A549 (cell line): Measurements from ENCODE around the gene PTPRN2. TPM values are rescaled to one million over a fixed set of nuclear protein-coding genes. Genes with fewer than 3 reads are reported as not detected.

Experiments used
- ATAC-seq, 2 experiments: fragments of 200-7000 bp in 1 of 2; fragments of >200 bp in 1 of 2; cut with Nextera tagmentation in 1 of 2; cut with Tn5 transposase in 1 of 2; 3 replicates each; pipeline versions ENCODE4 v1.8.0 to v1.9.1; 2018 to 2020; ENCODE audit warnings: mild to moderate bottlenecking in 1 of 2, moderate library complexity in 1 of 2
- CTCF ChIA-PET: fragments of 300-600 bp; sonication (Branson Sonifier 250); formaldehyde crosslinking; extraction: SDS; loops from one replicate; lab custom pipeline; 2021; ENCODE audit warnings: antibody characterized with exemption, inconsistent platforms; lab: Yijun Ruan, JAX
- POLR2A ChIA-PET: fragments of 350-600 bp; formaldehyde crosslinking; extraction: SDS; loops from one replicate; lab custom pipeline; 2021; ENCODE audit warnings: antibody characterized with exemption, inconsistent platforms; lab: Yijun Ruan, JAX
- DNase-seq, 2 experiments: peaks; one replicate each; pipeline versions ENCODE4 v3.0.0 to v3.0.0-alpha.2; 2011 to 2016; ENCODE audit warnings: low read depth in 1 of 2, low spot score in 1 of 2
- FAIRE-seq: peaks from 2 replicates; lab custom pipeline; 2011; peaks lifted over from hg19 to GRCh38; lab: Jason Lieb, UNC
- H3K27ac ChIP-seq, 2 experiments: fragments of >200 bp; sonication (Bioruptor Twin); formaldehyde crosslinking; 3 replicates each; pipeline ENCODE4 v1.5.1; 2016 to 2017
- H3K4me1 ChIP-seq: fragments of >200 bp; sonication (Bioruptor Twin); formaldehyde crosslinking; 3 replicates; pipeline ENCODE4 v1.6.1; 2016
- H3K4me2 ChIP-seq: fragments of >200 bp; sonication (Bioruptor Twin); formaldehyde crosslinking; 3 replicates; pipeline ENCODE4 v1.6.1; 2016
- H3K4me3 ChIP-seq: fragments of >200 bp; sonication (Bioruptor Twin); formaldehyde crosslinking; 3 replicates; pipeline ENCODE4 v1.5.1; 2016
- H3K9me3 ChIP-seq: fragments of >200 bp; sonication (Bioruptor Twin); formaldehyde crosslinking; 3 replicates; pipeline ENCODE4 v1.6.1; 2016
- BCL3 ChIP-seq: fragments of >200 bp; sonication (Bioruptor Twin); formaldehyde crosslinking; IDR thresholded peaks from 3 replicates; pipeline ENCODE4 v1.6.1; 2016
- CBX2 ChIP-seq: fragments of 200-600 bp; sonication (generic); IDR thresholded peaks from 2 replicates; pipeline ENCODE4 v1.6.1; 2016; ENCODE audit warnings: low read depth, mild to moderate bottlenecking, borderline replicate concordance
- CHD2 ChIP-seq: fragments of 150-350 bp; IDR thresholded peaks from 2 replicates; pipeline ENCODE4 v1.6.1; 2014; ENCODE audit warnings: low read length; ENCODE audit not compliant: partially characterized antibody
- CTCF ChIP-seq: fragments of >200 bp; sonication (Bioruptor Twin); formaldehyde crosslinking; IDR thresholded peaks from 3 replicates; pipeline ENCODE4 v1.5.1; 2016
- E2F6 ChIP-seq: IDR thresholded peaks from 2 replicates; pipeline ENCODE4 v1.6.1; 2012; ENCODE audit warnings: low read depth, borderline replicate concordance
- EP300 ChIP-seq, 2 experiments: fragments of >200 bp; sonication (Bioruptor Twin); formaldehyde crosslinking; IDR thresholded peaks; 2 replicates in 1 of 2; 3 replicates in 1 of 2; pipeline ENCODE4 v1.6.1; 2016 to 2017
- HDAC2 ChIP-seq: fragments of 200-600 bp; sonication (generic); IDR thresholded peaks from 2 replicates; pipeline ENCODE4 v1.6.1; 2016
- HOXB13 ChIP-seq: fragments of 250-450 bp; sonication (Bioruptor Pico); IDR thresholded peaks from 2 replicates; pipeline ENCODE4 v1.5.0; 2020; ENCODE audit warnings: low read depth, mild to moderate bottlenecking, moderate library complexity
- JUN ChIP-seq, 2 experiments: fragments of >200 bp; sonication (Bioruptor Twin); formaldehyde crosslinking; IDR thresholded peaks; 2 replicates in 1 of 2; 3 replicates in 1 of 2; pipeline ENCODE4 v1.6.1; 2016 to 2017
- NR3C1 ChIP-seq: fragments of >200 bp; sonication (Bioruptor Twin); formaldehyde crosslinking; IDR thresholded peaks from 3 replicates; pipeline ENCODE4 v1.6.1; 2017
- POLR2AphosphoS2 ChIP-seq: conservative IDR thresholded peaks from 2 replicates; pipeline ENCODE4 v1.6.1; 2012; ENCODE audit warnings: low read length, improper control_type of control experiment, inconsistent platforms
- RARB ChIP-seq: fragments of 250-450 bp; sonication (Bioruptor Pico); IDR thresholded peaks from 2 replicates; pipeline ENCODE4 v1.8.0; 2021; ENCODE audit warnings: mild to moderate bottlenecking, moderate library complexity
- RCOR1 ChIP-seq: fragments of 150-350 bp; IDR thresholded peaks from 2 replicates; pipeline ENCODE4 v1.6.1; 2014; ENCODE audit warnings: antibody characterized with exemption, low read length, low read depth
- RFX5 ChIP-seq: fragments of 450-650 bp; IDR thresholded peaks from 2 replicates; pipeline ENCODE4 v1.7.1; 2014; ENCODE audit warnings: antibody characterized with exemption, mild to moderate bottlenecking, moderate library complexity
- SMC3 ChIP-seq: fragments of >200 bp; sonication (Bioruptor Twin); formaldehyde crosslinking; IDR thresholded peaks from 3 replicates; pipeline ENCODE4 v1.6.1; 2018; ENCODE audit warnings: inconsistent platforms
- TP53 ChIP-seq: fragments of 250-450 bp; sonication (Bioruptor Pico); IDR thresholded peaks from 2 replicates; pipeline ENCODE4 v1.5.0; 2021; ENCODE audit warnings: mild to moderate bottlenecking, moderate library complexity
- ZNF302 ChIP-seq: fragments of 250-450 bp; sonication (Bioruptor Pico); IDR thresholded peaks from 2 replicates; pipeline ENCODE4 v1.9.0; 2021; ENCODE audit warnings: inconsistent platforms, mild to moderate bottlenecking, moderate library complexity
- WGBS: methylation state at CpG from one replicate; pipeline ENCODE4 v1.1.6; 2017; ENCODE audit errors: missing lambda C conversion rate; 5-methylcytosine and 5-hydroxymethylcytosine counted together
- polyA plus RNA-seq, 4 experiments: library from polyadenylated mRNA; depleted of rRNA in 3 of 4; stranded (reverse); fragments of >200 nt; fragmentation: RNase III in 1 of 4; extraction: RNeasy Plus Mini Kit Qiagen cat#74134 plus additional on column Dnase treatment in 1 of 4; gene quantifications; 2 replicates in 3 of 4; 3 replicates in 1 of 4; pipeline ENCODE4 v1.2.3, GENCODE V29; 2011 to 2017
- TF ChIP-seq, protein P1 (sequence below): fragments of 200-600 bp; sonication (generic); IDR thresholded peaks from 2 replicates; pipeline ENCODE4 v1.6.1; 2016; ENCODE audit warnings: antibody characterized with exemption, mild to moderate bottlenecking, moderate library complexity

Gene PTPRN2
- polyA plus RNA-seq, 2 of the 4 experiments (the other 2 are of a cell fraction): 0.41 to 1.2 TPM

GRCh38 chr7:157782041-157782440, 805.6 kb downstream of the PTPRN2 start:
- POLR2A ChIA-PET: no interaction called here

GRCh38 chr7:157780721-157781120, 806.9 kb downstream of the PTPRN2 start:
- H3K4me1 ChIP-seq: no peaks in the 10 kb centered on the region
- CTCF ChIA-PET: interaction anchor here (1.0 kb wide), 1 partner anchor 10 kb away, joined by 3 read pairs; no protein-coding TSS in a partner anchor
- DNase-seq (no peak), FAIRE-seq (no peak), ATAC-seq (no peak)
- no peak overlapping the region for H3K4me2 ChIP-seq
- POLR2A ChIA-PET: no interaction called here
- H3K27ac ChIP-seq: no peak overlapping the region
- H3K4me3 ChIP-seq: no peak overlapping the region
- H3K9me3 ChIP-seq: no peaks in the 10 kb centered on the region
- 60% methylated on average over 15 of the region's 15 CpGs for WGBS
- TF ChIP-seq HOXB13 (CRISPR knock-in tag) (no peak), RFX5 (no peak), CTCF (no peak), NR3C1 (no peak), JUN (IDR thresholded peaks at IDR 0.05) (no peak), CBX2 (no peak), BCL3 (no peak), TP53 (CRISPR knock-in tag) (no peak), RARB (CRISPR knock-in tag) (no peak), HDAC2 (no peak), RCOR1 (no peak), E2F6 (no peak), EP300 (IDR thresholded peaks at IDR 0.05) (no peak)
- TF ChIP-seq, protein P1, sequence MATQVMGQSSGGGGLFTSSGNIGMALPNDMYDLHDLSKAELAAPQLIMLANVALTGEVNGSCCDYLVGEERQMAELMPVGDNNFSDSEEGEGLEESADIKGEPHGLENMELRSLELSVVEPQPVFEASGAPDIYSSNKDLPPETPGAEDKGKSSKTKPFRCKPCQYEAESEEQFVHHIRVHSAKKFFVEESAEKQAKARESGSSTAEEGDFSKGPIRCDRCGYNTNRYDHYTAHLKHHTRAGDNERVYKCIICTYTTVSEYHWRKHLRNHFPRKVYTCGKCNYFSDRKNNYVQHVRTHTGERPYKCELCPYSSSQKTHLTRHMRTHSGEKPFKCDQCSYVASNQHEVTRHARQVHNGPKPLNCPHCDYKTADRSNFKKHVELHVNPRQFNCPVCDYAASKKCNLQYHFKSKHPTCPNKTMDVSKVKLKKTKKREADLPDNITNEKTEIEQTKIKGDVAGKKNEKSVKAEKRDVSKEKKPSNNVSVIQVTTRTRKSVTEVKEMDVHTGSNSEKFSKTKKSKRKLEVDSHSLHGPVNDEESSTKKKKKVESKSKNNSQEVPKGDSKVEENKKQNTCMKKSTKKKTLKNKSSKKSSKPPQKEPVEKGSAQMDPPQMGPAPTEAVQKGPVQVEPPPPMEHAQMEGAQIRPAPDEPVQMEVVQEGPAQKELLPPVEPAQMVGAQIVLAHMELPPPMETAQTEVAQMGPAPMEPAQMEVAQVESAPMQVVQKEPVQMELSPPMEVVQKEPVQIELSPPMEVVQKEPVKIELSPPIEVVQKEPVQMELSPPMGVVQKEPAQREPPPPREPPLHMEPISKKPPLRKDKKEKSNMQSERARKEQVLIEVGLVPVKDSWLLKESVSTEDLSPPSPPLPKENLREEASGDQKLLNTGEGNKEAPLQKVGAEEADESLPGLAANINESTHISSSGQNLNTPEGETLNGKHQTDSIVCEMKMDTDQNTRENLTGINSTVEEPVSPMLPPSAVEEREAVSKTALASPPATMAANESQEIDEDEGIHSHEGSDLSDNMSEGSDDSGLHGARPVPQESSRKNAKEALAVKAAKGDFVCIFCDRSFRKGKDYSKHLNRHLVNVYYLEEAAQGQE: no peak

More at GRCh38 chr7:157782041-157782440, 805.6 kb downstream of the PTPRN2 start:
- H3K4me1 ChIP-seq: no peaks in the 10 kb centered on the region
- WGBS: 37% methylated on average over 11 of the region's 12 CpGs
- no peak for TF ChIP-seq CHD2
- no peak for TF ChIP-seq RARB (CRISPR knock-in tag)
- no peak for TF ChIP-seq POLR2AphosphoS2
- TF ChIP-seq SMC3: no peak
- TF ChIP-seq ZNF302 (CRISPR knock-in tag): no peak
- TF ChIP-seq, all 56 proteins: peak for 0
- CTCF ChIA-PET: no interaction called here
- Histone ChIP-seq H3K4me2 (no peak overlapping the region), H3K4me3 (no peak overlapping the region), H3K27ac (no peak overlapping the region), H3K9me3 (no peaks in the 10 kb centered on the region)
- no peak for DNase-seq
- ATAC-seq: no peak
- FAIRE-seq: no peak
